AG04450 (cell line): ENCODE data around the gene MYO1D. TPM values are rescaled to one million over a fixed set of nuclear protein-coding genes. Genes with fewer than 3 reads are reported as not detected.

Experiments used
- CTCF ChIA-PET: fragments of 300-600, 350-600 bp; formaldehyde crosslinking; extraction: SDS; loops from one replicate; lab custom pipeline; 2022; ENCODE audit warnings: antibody characterized with exemption, inconsistent platforms; lab: Charles Lee
- POLR2A ChIA-PET: fragments of 350-600 bp; formaldehyde crosslinking; extraction: SDS; loops from one replicate; lab custom pipeline; 2021; ENCODE audit warnings: antibody characterized with exemption, inconsistent platforms; lab: Yijun Ruan, JAX
- DNase-seq: peaks from one replicate; pipeline ENCODE4 v3.0.0-alpha.2; 2011; ENCODE audit warnings: low read depth, low spot score
- H3K27ac ChIP-seq: one replicate; pipeline ENCODE4 v1.5.1; 2012; ENCODE audit warnings: low read depth, low read length, control low read depth
- H3K27me3 ChIP-seq: one replicate; pipeline ENCODE4 v1.6.0; 2012; ENCODE audit warnings: low read length; ENCODE audit not compliant: control insufficient read depth, insufficient read depth
- H3K4me3 ChIP-seq: 2 replicates; pipeline ENCODE4 v1.5.1; 2011; ENCODE audit warnings: mild to moderate bottlenecking, low read depth, low read length, control low read depth
- H3K9me3 ChIP-seq: 2 replicates; pipeline ENCODE4 v1.5.1; 2012; ENCODE audit warnings: low read length; ENCODE audit not compliant: control insufficient read depth, insufficient read depth
- polyA plus RNA-seq: library from polyadenylated mRNA; depleted of rRNA; stranded (reverse); fragments of >200 nt; gene quantifications from 2 replicates; pipeline ENCODE4 v1.2.3, GENCODE V29; 2011
- TF ChIP-seq, protein P1 (sequence below): IDR thresholded peaks from 2 replicates; pipeline ENCODE4 v1.5.1; 2011; ENCODE audit warnings: low read depth, low read length, control low read depth, inconsistent platforms

Gene MYO1D
- polyA plus RNA-seq, 1 experiment: 1.1 TPM

DNA sequence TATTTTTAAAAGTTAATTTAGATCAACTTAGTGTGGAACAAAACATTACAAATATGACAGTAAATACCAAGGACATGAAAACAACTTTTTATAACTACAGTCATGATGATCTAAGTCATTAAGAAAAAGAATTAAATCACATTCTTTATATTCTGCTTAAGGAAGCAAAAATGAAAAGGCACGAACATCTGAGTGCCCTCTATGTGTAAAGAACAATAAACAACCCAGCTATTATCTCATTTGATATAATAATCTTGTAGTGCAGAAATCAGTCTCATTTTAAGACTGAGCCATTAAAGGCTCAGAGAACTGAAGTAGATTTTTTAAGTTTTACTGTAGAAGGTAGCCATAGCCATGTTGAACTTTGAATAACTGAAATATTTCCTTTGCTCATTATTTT lies 13.4 kb downstream of the MYO1D start:
- no peak for DNase-seq
- no peak overlapping the region for H3K27ac ChIP-seq
- no peak overlapping the region for H3K4me3 ChIP-seq
- POLR2A ChIA-PET: no interaction called here
- no peaks in the 10 kb centered on the region for H3K27me3 ChIP-seq
- CTCF ChIA-PET: interaction anchor here (2.7 kb wide), 1 partner anchor 14 kb away, joined by 10 read pairs; the partner anchor contains the start of gene MYO1D
- TF ChIP-seq, protein P1, sequence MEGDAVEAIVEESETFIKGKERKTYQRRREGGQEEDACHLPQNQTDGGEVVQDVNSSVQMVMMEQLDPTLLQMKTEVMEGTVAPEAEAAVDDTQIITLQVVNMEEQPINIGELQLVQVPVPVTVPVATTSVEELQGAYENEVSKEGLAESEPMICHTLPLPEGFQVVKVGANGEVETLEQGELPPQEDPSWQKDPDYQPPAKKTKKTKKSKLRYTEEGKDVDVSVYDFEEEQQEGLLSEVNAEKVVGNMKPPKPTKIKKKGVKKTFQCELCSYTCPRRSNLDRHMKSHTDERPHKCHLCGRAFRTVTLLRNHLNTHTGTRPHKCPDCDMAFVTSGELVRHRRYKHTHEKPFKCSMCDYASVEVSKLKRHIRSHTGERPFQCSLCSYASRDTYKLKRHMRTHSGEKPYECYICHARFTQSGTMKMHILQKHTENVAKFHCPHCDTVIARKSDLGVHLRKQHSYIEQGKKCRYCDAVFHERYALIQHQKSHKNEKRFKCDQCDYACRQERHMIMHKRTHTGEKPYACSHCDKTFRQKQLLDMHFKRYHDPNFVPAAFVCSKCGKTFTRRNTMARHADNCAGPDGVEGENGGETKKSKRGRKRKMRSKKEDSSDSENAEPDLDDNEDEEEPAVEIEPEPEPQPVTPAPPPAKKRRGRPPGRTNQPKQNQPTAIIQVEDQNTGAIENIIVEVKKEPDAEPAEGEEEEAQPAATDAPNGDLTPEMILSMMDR: no peak
- no peaks in the 10 kb centered on the region for H3K9me3 ChIP-seq

GRCh38 chr17:32862940-32863339 lies 14.0 kb downstream of the MYO1D start:
- Histone ChIP-seq H3K27ac (no peak overlapping the region), H3K27me3 (no peaks in the 10 kb centered on the region), H3K9me3 (no peaks in the 10 kb centered on the region), H3K4me3 (no peak overlapping the region)
- TF ChIP-seq, protein P1: no peak
- CTCF ChIA-PET: interaction anchor here (2.7 kb wide), 1 partner anchor 14 kb away, joined by 10 read pairs; the partner anchor contains the start of gene MYO1D
- no peak for DNase-seq
- POLR2A ChIA-PET: no interaction called here

- DNase-seq: no peak
- Histone ChIP-seq H3K9me3 (no peaks in the 10 kb centered on the region), H3K4me3 (no peak overlapping the region), H3K27ac (no peak overlapping the region), H3K27me3 (no peaks in the 10 kb centered on the region)
- CTCF ChIA-PET: no interaction called here
- TF ChIP-seq, protein P1: no peak
- POLR2A ChIA-PET: no interaction called here
Observed at GRCh38 chr17:32861981-32862380, 14.9 kb downstream of the MYO1D start.

GRCh38 chr17:32859857-32860525 lies 16.9 kb downstream of the MYO1D start:
- no peaks in the 10 kb centered on the region for H3K27me3 ChIP-seq
- H3K4me3 ChIP-seq: no peak overlapping the region
- no peak for DNase-seq
- POLR2A ChIA-PET: no interaction called here
- TF ChIP-seq, protein P1: no peak
- no peaks in the 10 kb centered on the region for H3K9me3 ChIP-seq
- CTCF ChIA-PET: interaction anchor here (0.6 to 3.3 kb wide), 3 partner anchors 18 to 1414 kb away, joined by 3 to 18 read pairs (median 4); partner anchors contain the start of gene MYO1D
- no peak overlapping the region for H3K27ac ChIP-seq

DNA sequence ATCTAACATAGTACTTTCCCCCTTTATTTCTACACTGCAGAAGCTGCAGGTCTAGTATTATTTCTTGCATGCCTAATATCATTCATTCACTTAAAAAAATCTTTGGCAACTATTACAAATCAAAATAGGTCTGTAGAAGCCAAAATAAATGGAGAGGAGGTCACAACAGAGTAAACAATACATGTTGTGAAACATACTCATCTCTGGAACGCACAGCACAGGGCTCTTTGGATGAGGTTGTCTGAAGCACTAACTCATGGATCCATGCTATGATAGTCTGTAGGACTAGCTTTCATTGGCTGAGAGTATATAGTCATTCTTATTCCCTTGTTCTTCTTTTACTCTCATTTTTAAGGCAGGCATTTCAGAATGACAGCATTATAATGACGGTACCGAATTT lies 21.3 kb downstream of the MYO1D start:
- Histone ChIP-seq H3K9me3 (no peaks in the 10 kb centered on the region), H3K4me3 (no peak overlapping the region), H3K27me3 (no peaks in the 10 kb centered on the region), H3K27ac (no peak overlapping the region)
- no peak for DNase-seq
- POLR2A ChIA-PET: no interaction called here
- CTCF ChIA-PET: no interaction called here
- TF ChIP-seq, protein P1: no peak
